ENCODE measurements around the gene MED31. TPM values are rescaled to one million over a fixed set of nuclear protein-coding genes. Genes with fewer than 3 reads are reported as not detected.

MED31 gene
- total and polyA plus RNA-seq, 2 donors (not counting 3 experiments of a cell fraction or from before 2014, with no cell fraction given): 13.7 to 29.4 TPM

DNA sequence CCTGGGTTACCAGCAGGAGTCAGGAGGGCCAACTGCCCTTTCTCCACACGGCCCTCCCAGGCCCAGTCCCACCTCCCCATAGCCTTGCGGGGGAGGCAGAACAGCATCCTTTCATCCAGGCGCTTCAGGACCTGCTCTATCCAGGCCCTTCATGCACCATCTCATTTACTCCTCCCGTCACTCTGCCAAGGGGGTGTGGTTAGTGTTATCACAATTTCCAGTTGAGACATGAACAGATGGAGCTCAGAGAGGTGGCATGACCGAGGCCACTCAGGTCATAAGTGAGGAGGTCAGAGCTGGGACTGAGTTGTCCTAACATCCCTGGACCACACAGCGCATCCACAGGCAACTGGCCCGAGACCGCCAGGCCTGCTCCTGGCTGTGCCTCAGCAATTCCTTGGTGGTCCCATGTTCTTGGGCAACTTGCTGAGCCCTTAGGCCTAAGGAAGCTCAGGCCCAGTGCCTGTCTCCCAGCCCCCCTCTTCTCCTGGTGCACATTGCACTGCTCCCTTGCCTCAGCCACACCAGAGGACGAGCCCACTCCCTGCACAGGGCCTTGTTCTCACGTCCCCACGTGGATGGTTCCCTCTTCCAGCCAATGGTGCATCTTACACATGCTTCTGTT is 23.9 kb upstream of the MED31 start:
- TF ChIP-seq MYC (IDR thresholded peaks at IDR 0.05; ENCODE audit: low read depth, low read length) (no peak), POLR2A (IDR thresholded peaks at IDR 0.05; ENCODE audit: low read depth, low read length) (no peak), CTCF (IDR thresholded peaks at IDR 0.05; ENCODE audit: extremely low read depth in 1 of 2, insufficient read depth in 1 of 2, low read depth in 1 of 2, low read length in 2 of 2) (no peak), GATA2 (IDR thresholded peaks at IDR 0.05; ENCODE audit: insufficient read depth, insufficient read length, low read depth, low read length) (no peak)
- TF ChIP-seq, protein P1, sequence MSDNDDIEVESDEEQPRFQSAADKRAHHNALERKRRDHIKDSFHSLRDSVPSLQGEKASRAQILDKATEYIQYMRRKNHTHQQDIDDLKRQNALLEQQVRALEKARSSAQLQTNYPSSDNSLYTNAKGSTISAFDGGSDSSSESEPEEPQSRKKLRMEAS (IDR thresholded peaks at IDR 0.05; ENCODE audit: insufficient read depth, insufficient read length): no peak
- Histone ChIP-seq H3K4me2 (ENCODE audit: insufficient read depth, low read length) (no peak overlapping the region), H3K79me2 (ENCODE audit: control insufficient read depth, insufficient read depth, low read length) (no peaks in the 10 kb centered on the region), H3K9me3 (replicated peaks; ENCODE audit: control insufficient read depth, insufficient read depth, low read length) (no peaks in the 10 kb centered on the region), H3K4me3 (replicated peaks in 1 of 3; ENCODE audit: insufficient read depth in 1 of 3, low read depth in 1 of 3, low read length in 3 of 3) (no peak overlapping the region), H3K27ac (ENCODE audit: insufficient read depth, low read depth, low read length) (no peak overlapping the region), H3K9ac (replicated peaks; ENCODE audit: extremely low read depth, insufficient read depth, low read length) (no peak overlapping the region), H3K36me3 (ENCODE audit: control insufficient read depth in 2 of 2, extremely low read depth in 1 of 2, insufficient read depth in 2 of 2, low read length in 2 of 2) (no peaks in the 10 kb centered on the region), H3K4me1 (ENCODE audit: control insufficient read depth, extremely low read depth, insufficient read depth, low read length) (no peaks in the 10 kb centered on the region), H3K27me3 (ENCODE audit: control insufficient read depth in 2 of 2, insufficient read depth in 2 of 2, low read length in 2 of 2) (peaks cover 2 to 7% of the 10 kb centered on the region in 2 experiments), H4K20me1 (replicated peaks; ENCODE audit: control insufficient read depth, extremely low read depth, insufficient read depth, low read length) (no peaks in the 10 kb centered on the region), H3K9me1 (replicated peaks; ENCODE audit: control insufficient read depth, extremely low read depth, insufficient read depth, low read length) (no peaks in the 10 kb centered on the region), H2AFZ (ENCODE audit: low read depth, low read length) (no peak overlapping the region)
- CTCF ChIA-PET: interaction anchor here (1.6 kb wide), 1 partner anchor 9 kb away, joined by 7 read pairs; no protein-coding TSS in a partner anchor
- POLR2A ChIA-PET: no interaction called here
- BruUV-seq (replicated peaks): no TSS peak
- DNase-seq (ENCODE audit: low read depth, low spot score): no peak
- dilution Hi-C loops (cut with MboI; ENCODE audit: extremely low pct_ligation_motif_present, low sequenced_read_pairs) (no loop called here), intact Hi-C loops (cut with micrococcal nuclease) (no loop called here)
- no peak for FAIRE-seq

DNA sequence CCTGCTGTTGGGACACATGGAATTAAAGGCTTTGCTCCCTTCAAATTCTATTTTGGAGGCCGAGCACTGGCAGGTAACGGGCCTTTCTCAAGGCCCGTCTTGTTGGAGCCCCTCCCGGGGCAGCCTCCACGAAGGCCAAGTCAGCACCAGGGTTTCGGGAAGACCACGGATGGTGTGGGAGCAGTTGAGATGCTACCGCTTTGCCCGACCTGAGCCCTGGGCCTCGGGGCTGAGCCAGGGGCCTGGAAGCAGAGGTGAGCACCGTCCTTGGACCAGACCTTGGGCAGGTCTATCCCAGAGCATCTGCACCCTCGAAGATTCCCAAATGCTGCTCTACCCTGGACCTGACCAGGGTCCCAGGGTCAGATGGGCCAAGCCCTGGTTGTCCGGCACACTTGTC is 23.2 kb upstream of the MED31 start:
- Histone ChIP-seq H3K9me3 (replicated peaks; ENCODE audit: control insufficient read depth, insufficient read depth, low read length) (no peaks in the 10 kb centered on the region), H3K9me1 (replicated peaks; ENCODE audit: control insufficient read depth, extremely low read depth, insufficient read depth, low read length) (no peaks in the 10 kb centered on the region), H3K4me3 (replicated peaks in 1 of 3; ENCODE audit: insufficient read depth in 1 of 3, low read depth in 1 of 3, low read length in 3 of 3) (no peak overlapping the region), H2AFZ (ENCODE audit: low read depth, low read length) (no peak overlapping the region), H3K27ac (ENCODE audit: insufficient read depth, low read depth, low read length) (no peak overlapping the region), H3K27me3 (ENCODE audit: control insufficient read depth in 2 of 2, insufficient read depth in 2 of 2, low read length in 2 of 2) (peaks cover 2 to 7% of the 10 kb centered on the region in 2 experiments), H4K20me1 (replicated peaks; ENCODE audit: control insufficient read depth, extremely low read depth, insufficient read depth, low read length) (no peaks in the 10 kb centered on the region), H3K4me1 (ENCODE audit: control insufficient read depth, extremely low read depth, insufficient read depth, low read length) (no peaks in the 10 kb centered on the region), H3K79me2 (ENCODE audit: control insufficient read depth, insufficient read depth, low read length) (no peaks in the 10 kb centered on the region), H3K4me2 (ENCODE audit: insufficient read depth, low read length) (no peak overlapping the region), H3K36me3 (ENCODE audit: control insufficient read depth in 2 of 2, extremely low read depth in 1 of 2, insufficient read depth in 2 of 2, low read length in 2 of 2) (no peaks in the 10 kb centered on the region), H3K9ac (replicated peaks; ENCODE audit: extremely low read depth, insufficient read depth, low read length) (no peak overlapping the region)
- POLR2A ChIA-PET: no interaction called here
- CTCF ChIA-PET: no interaction called here
- BruUV-seq (replicated peaks): no TSS peak
- intact Hi-C loops (cut with micrococcal nuclease): no loop called here
- no peak for TF ChIP-seq POLR2A (IDR thresholded peaks at IDR 0.05; ENCODE audit: low read depth, low read length)
- no peak for TF ChIP-seq EZH2 (IDR thresholded peaks at IDR 0.05; ENCODE audit: borderline replicate concordance, low read depth, low read length, severe bottlenecking)
- TF ChIP-seq JUN (IDR thresholded peaks at IDR 0.05; ENCODE audit: borderline replicate concordance, insufficient read depth, insufficient read length, low read depth): no peak
- no peak for TF ChIP-seq FOS (IDR thresholded peaks at IDR 0.05; ENCODE audit: borderline replicate concordance, insufficient read depth, low read length)
- no peak for TF ChIP-seq POLR2AphosphoS5 (IDR thresholded peaks at IDR 0.05; ENCODE audit: insufficient read depth, low read depth, low read length)
- TF ChIP-seq MYC (IDR thresholded peaks at IDR 0.05; ENCODE audit: low read depth, low read length): no peak
- no peak for TF ChIP-seq CTCF (IDR thresholded peaks at IDR 0.05; ENCODE audit: extremely low read depth in 1 of 2, insufficient read depth in 1 of 2, low read depth in 1 of 2, low read length in 2 of 2)
- TF ChIP-seq, protein P1 (IDR thresholded peaks at IDR 0.05; ENCODE audit: insufficient read depth, insufficient read length): no peak
- TF ChIP-seq GATA2 (IDR thresholded peaks at IDR 0.05; ENCODE audit: insufficient read depth, insufficient read length, low read depth, low read length): no peak
- dilution Hi-C loops (cut with MboI; ENCODE audit: extremely low pct_ligation_motif_present, low sequenced_read_pairs): no loop called here
- DNase-seq (ENCODE audit: low read depth, low spot score): no peak
- no peak for FAIRE-seq

All from endothelial cell of umbilical vein (primary cell).